ENCODE data around the gene GNAS-AS1. TPM values are rescaled to one million over a fixed set of nuclear protein-coding genes. Genes with fewer than 3 reads are reported as not detected.

Gene GNAS-AS1
- 1.4 and 1.7 TPM in 2 replicates for total RNA-seq

DNA sequence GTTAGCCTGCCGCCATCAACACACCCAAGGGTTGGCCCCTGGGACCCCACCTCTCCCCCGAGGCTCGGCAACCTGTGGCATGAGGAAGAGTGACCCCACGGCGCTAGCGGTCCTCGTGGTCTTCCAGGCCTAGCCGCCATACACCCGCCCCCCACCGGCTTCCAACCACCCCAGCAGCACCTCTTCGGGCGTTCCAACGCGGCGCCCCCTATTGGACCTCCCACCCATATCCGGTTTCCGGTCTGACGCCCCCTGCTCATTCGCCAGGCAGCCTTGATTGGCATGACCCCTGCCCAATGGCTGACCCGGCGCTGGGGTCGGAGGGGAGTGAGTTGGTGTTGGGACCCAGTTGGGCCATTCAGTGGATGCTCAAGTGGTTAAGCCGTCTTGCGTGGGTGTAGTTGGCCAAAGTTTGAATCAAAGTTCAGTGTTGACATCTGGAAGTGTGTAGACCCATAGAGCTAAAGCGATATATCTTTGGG, at the start of gene GNAS-AS1:
TSS of gene GNAS-AS1 (minus strand) at position 210 of the 482 bp plus-strand sequence.
- Mint-ChIP-seq H3K36me3 (ENCODE audit: low read depth) (no peaks in the 10 kb centered on the region), H3K9me3 (no peaks in the 10 kb centered on the region), H3K4me3 (peak within 1 kb of the TSS; percentile 87), H3K27ac (no peak within 1 kb of the TSS), H3K27me3 (ENCODE audit: insufficient read depth) (peaks cover 50% of the 10 kb centered on the region), H3K4me1 (ENCODE audit: low read depth) (peaks cover 38% of the 10 kb centered on the region)
- DNase-seq (ENCODE audit: low spot score) = peak; percentile 75
- intact Hi-C loops (cut with micrococcal nuclease) = loop anchor here (1.0 kb wide), 1 partner anchor 32 kb away; no protein-coding TSS in a partner anchor

DNA sequence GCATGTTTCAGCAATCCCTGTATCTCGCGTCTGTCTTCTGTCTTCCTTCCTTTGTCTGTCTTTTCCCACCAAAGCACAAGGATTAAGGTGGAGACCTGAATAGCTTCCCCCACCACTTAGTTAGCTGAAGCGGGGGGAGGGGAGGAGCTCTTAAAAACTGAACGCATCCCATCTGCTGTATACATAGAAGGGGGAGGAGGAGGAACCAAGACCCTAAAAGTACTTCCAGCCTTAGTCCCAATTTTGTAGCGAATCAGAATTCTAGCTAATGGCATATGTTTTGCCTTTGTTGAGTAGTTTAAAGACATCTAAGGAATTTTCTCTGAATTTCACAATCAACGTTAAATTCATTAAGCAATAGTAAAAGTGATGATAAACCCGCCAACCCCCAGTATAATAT, 49.7 kb upstream of the GNAS-AS1 start:
- Mint-ChIP-seq H3K9me3 (no peaks in the 10 kb centered on the region), H3K27me3 (ENCODE audit: insufficient read depth) (no peaks in the 10 kb centered on the region), H3K4me1 (ENCODE audit: low read depth) (peaks cover 52% of the 10 kb centered on the region), H3K27ac (no peak overlapping the region), H3K4me3 (no peak overlapping the region), H3K36me3 (ENCODE audit: low read depth) (peaks cover 47% of the 10 kb centered on the region)
- no peak for DNase-seq (ENCODE audit: low spot score)
- intact Hi-C loops (cut with micrococcal nuclease) = no loop called here

DNA sequence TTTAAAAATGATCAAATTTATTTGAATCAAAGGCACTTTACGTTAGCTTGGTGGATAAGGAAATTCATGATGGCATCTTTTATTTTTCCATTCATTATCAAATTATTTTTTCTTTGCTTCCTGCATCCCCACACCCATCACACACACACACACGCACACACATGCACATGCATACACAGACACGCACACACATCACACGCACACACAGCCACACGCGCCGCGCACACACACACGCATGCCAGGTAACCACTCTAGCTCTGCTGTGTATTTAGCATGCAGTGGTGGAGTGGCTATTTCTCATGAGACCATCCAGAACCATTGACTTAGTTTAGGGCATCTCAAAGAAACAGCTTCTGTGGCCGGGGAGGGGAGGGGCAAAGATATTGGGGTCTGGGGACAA, 48.8 kb upstream of the GNAS-AS1 start:
- intact Hi-C loops (cut with micrococcal nuclease) = loop anchor here (10.0 kb wide), 1 partner anchor 665 kb away; no protein-coding TSS in a partner anchor
- Mint-ChIP-seq H3K9me3 (no peaks in the 10 kb centered on the region), H3K36me3 (ENCODE audit: low read depth) (peaks cover 40% of the 10 kb centered on the region), H3K4me1 (ENCODE audit: low read depth) (peaks cover 52% of the 10 kb centered on the region), H3K27ac (no peak overlapping the region), H3K4me3 (no peak overlapping the region), H3K27me3 (ENCODE audit: insufficient read depth) (no peaks in the 10 kb centered on the region)
- DNase-seq (ENCODE audit: low spot score) = no peak

DNA sequence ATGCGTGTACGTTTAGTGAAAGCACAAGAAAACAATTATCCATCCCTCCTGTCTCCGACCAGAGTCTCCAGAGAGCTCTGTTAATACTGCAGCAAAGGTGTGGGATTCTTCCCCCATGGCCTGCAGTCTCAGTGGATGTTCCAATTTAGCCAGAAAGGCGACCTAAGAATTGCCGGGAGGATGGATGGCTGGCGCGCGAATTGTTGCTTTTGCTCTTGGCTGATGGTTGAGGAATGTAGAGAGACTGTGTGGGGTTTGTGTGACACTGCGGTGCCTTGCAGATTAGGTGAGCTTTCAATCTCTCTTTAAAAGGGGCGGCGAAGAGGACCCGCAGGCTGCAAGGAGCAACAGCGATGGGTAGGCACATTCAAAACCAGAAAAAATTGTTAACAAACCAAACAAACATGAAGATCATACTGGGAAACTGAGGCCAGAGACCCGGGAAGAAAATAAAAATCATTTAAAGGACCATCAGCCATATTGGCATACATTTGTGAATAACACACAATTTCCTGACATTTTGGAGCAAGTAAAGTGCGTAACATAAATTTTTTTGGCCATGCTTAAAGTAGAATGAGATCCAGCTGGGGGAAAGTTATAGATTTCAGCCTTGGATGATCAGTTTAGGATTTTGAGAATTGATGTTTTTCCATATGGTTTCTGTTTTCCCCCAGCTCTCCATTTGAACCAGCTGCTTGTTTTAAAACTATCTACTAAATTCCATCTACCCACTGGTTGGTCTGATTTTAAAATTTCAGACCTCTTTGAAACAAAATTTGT, 48.1 kb upstream of the GNAS-AS1 start:
- no peak for DNase-seq (ENCODE audit: low spot score)
- Mint-ChIP-seq H3K4me3 (no peak overlapping the region), H3K4me1 (ENCODE audit: low read depth) (peaks cover 56% of the 10 kb centered on the region), H3K27ac (no peak overlapping the region), H3K36me3 (ENCODE audit: low read depth) (peaks cover 39% of the 10 kb centered on the region), H3K9me3 (no peaks in the 10 kb centered on the region), H3K27me3 (ENCODE audit: insufficient read depth) (no peaks in the 10 kb centered on the region)
- intact Hi-C loops (cut with micrococcal nuclease) = loop anchor here (10.0 kb wide), 1 partner anchor 664 kb away; no protein-coding TSS in a partner anchor

DNA sequence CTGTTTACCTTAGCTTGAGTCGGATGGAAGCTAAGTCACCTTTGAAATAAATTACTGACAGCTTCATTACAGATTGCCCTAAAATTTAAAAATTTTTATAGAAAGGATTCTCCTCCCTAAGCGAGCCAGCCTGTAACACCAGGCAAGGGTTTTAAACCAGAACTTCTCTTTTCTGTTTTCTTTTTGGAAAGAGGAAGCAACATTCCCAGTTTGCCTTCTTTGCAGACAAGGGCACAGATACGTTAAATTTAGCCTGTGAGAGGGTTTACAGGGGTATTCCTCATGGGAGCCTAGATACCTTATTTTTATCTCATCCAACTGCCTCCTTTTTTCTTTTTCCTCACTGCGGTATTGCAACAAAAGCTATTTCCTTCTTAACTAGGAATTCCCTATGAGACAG, 46.8 kb upstream of the GNAS-AS1 start:
- intact Hi-C loops (cut with micrococcal nuclease) = loop anchor here (10.0 kb wide), 1 partner anchor 663 kb away; no protein-coding TSS in a partner anchor
- Mint-ChIP-seq H3K27ac (peak overlapping the region; percentile 12), H3K27me3 (ENCODE audit: insufficient read depth) (no peaks in the 10 kb centered on the region), H3K4me3 (no peak overlapping the region), H3K9me3 (no peaks in the 10 kb centered on the region), H3K4me1 (ENCODE audit: low read depth) (peaks cover 58% of the 10 kb centered on the region), H3K36me3 (ENCODE audit: low read depth) (peaks cover 41% of the 10 kb centered on the region)
- no peak for DNase-seq (ENCODE audit: low spot score)

DNA sequence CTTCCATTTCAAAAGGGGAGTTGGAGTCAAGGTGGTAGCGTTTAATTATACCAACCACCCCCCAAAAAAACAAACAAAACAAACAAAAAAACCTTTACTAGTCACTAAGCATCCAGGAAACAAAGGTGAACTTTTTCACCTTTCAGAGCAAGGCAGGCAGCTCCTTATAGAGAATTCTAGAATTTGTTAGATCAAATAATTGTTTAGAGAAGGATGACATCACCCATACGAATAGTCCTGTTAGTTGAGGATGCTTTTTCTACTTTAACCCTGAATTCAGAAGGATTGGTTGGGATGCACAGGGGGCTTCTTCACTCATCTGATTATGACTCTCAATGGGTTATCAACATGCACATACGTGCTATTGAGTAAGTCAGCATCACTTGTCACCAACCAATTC, 46.1 kb upstream of the GNAS-AS1 start:
- intact Hi-C loops (cut with micrococcal nuclease) = loop anchor here (10.0 kb wide), 1 partner anchor 662 kb away; no protein-coding TSS in a partner anchor
- H3K9me3 Mint-ChIP-seq = no peaks in the 10 kb centered on the region
- H3K36me3 Mint-ChIP-seq (ENCODE audit: low read depth) = peaks cover 44% of the 10 kb centered on the region
- no peak for DNase-seq (ENCODE audit: low spot score)
- peak overlapping the region; percentile 7 for H3K27ac Mint-ChIP-seq
- H3K4me3 Mint-ChIP-seq = no peak overlapping the region
- no peaks in the 10 kb centered on the region for H3K27me3 Mint-ChIP-seq (ENCODE audit: insufficient read depth)
- peaks cover 54% of the 10 kb centered on the region for H3K4me1 Mint-ChIP-seq (ENCODE audit: low read depth)

DNA sequence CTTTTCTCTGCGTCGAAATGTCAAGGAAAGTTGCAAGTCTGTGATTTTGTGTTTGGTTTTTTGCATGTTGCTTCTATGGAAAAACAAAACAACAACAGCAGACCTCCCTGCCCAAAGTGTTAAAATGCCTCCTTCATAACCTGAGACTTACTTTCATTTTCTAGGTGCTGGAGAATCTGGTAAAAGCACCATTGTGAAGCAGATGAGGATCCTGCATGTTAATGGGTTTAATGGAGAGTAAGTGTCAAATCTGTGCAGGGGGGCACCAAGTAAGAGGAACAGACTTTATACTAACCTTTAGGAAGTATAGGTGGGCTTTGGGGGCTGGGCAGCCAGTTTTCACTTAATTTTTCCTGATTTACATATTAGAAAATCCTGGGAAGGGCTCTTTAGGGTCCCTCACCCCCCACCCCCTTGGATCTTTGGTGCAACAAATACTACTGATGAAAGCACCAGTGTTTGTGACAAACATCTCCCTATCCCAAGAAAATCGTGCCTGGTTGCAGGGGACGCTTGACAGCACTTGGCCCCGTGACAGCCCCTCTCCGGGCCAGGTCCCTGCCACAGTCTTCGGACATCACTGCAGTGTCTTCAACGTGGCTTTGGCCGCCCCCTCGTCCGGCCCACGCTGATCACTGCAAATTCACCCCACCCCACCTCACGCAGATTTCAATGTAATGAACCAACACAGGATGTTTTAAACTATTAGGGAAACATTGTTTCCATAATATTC, 44.9 kb upstream of the GNAS-AS1 start:
- H3K4me3 Mint-ChIP-seq = peak overlapping the region; percentile 76
- peaks cover 54% of the 10 kb centered on the region for H3K4me1 Mint-ChIP-seq (ENCODE audit: low read depth)

GRCh38 chr20:58894652-58895447, 44.1 kb upstream of the GNAS-AS1 start:
- Mint-ChIP-seq H3K4me3 (peak overlapping the region; percentile 76), H3K4me1 (ENCODE audit: low read depth) (peaks cover 54% of the 10 kb centered on the region), H3K27ac (peak overlapping the region; percentile 49), H3K27me3 (ENCODE audit: insufficient read depth) (no peaks in the 10 kb centered on the region), H3K9me3 (no peaks in the 10 kb centered on the region), H3K36me3 (ENCODE audit: low read depth) (peaks cover 37% of the 10 kb centered on the region)
- intact Hi-C loops (cut with micrococcal nuclease) = loop anchor here (1.0 to 10.0 kb wide), 4 partner anchors 12 to 660 kb away; partner anchors contain the start of gene RAB22A
- no peak for DNase-seq (ENCODE audit: low spot score)

More for the DNA sequence above, 44.9 kb upstream of the GNAS-AS1 start:
- DNase-seq (ENCODE audit: low spot score) = no peak
- peak overlapping the region; percentile 49 for H3K27ac Mint-ChIP-seq
- peaks cover 43% of the 10 kb centered on the region for H3K36me3 Mint-ChIP-seq (ENCODE audit: low read depth)
- H3K9me3 Mint-ChIP-seq = no peaks in the 10 kb centered on the region
- intact Hi-C loops (cut with micrococcal nuclease) = loop anchor here (1.0 to 10.0 kb wide), 2 partner anchors 12 to 661 kb away; no protein-coding TSS in a partner anchor
- no peaks in the 10 kb centered on the region for H3K27me3 Mint-ChIP-seq (ENCODE audit: insufficient read depth)

- peak overlapping the region; percentile 92 for H3K27ac Mint-ChIP-seq
- intact Hi-C loops (cut with micrococcal nuclease) = loop anchor here (1.0 to 10.0 kb wide), 4 partner anchors 241 to 659 kb away; partner anchors contain the start of gene RAB22A
- peak overlapping the region; percentile 91 for H3K4me3 Mint-ChIP-seq
- no peaks in the 10 kb centered on the region for H3K9me3 Mint-ChIP-seq
- H3K27me3 Mint-ChIP-seq (ENCODE audit: insufficient read depth) = no peaks in the 10 kb centered on the region
- peaks cover 29% of the 10 kb centered on the region for H3K36me3 Mint-ChIP-seq (ENCODE audit: low read depth)
- no peak for DNase-seq (ENCODE audit: low spot score)
- H3K4me1 Mint-ChIP-seq (ENCODE audit: low read depth) = peaks cover 47% of the 10 kb centered on the region
Observed at GRCh38 chr20:58893355-58894120, 42.8 kb upstream of the GNAS-AS1 start.

- intact Hi-C loops (cut with micrococcal nuclease) = loop anchor here (1.0 to 10.0 kb wide), 4 partner anchors 241 to 658 kb away; partner anchors contain the start of gene RAB22A
- Mint-ChIP-seq H3K36me3 (ENCODE audit: low read depth) (peaks cover 28% of the 10 kb centered on the region), H3K9me3 (no peaks in the 10 kb centered on the region), H3K4me3 (peak overlapping the region; percentile 98), H3K27ac (peak overlapping the region; percentile 99), H3K4me1 (ENCODE audit: low read depth) (peaks cover 50% of the 10 kb centered on the region), H3K27me3 (ENCODE audit: insufficient read depth) (no peaks in the 10 kb centered on the region)
- DNase-seq (ENCODE audit: low spot score) = no peak
Observed at GRCh38 chr20:58892932-58893224, 42.2 kb upstream of the GNAS-AS1 start.

DNA sequence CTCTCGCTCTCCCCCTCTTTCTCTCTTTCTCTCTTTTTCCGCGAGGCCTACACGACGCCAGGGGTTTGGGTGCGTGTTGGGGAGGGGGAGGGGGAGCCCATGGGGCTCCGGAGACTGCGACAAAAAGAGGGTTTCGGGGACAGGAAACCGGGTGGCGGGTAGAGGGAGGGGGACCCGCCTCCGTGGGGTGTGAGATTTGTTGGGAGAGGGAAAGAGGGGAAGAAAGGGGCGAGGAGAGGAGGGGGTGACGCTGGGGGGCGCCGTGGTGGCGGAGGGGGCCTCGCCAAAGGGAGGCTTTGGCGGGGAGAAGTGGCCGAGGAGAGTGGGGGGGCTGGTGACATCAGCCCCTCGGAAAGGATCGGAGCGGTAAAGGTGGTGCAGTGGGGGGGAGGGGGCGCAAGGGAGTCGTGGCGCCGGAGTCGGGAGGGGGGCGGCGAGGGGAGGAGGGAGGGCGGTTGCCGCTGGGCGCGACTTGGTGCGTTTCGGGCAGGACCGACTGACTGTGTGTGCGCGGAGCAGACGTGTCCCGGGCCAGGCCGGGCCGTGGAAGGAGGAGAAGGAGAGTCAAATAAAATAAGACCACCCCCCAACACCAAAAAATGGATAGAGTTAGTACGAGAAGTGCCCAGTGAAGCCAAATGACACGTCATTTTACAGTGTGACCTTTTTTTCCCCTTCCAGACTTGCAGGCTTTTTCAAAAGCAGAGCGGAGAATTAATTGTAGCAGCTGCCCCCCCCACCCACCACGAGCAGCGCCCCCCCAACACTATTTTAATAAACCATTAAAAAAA, 41.6 kb upstream of the GNAS-AS1 start:
- Mint-ChIP-seq H3K27me3 (ENCODE audit: insufficient read depth) (no peaks in the 10 kb centered on the region), H3K36me3 (ENCODE audit: low read depth) (peaks cover 24% of the 10 kb centered on the region), H3K4me3 (peak overlapping the region; percentile 98), H3K4me1 (ENCODE audit: low read depth) (peaks cover 55% of the 10 kb centered on the region), H3K9me3 (no peaks in the 10 kb centered on the region), H3K27ac (peak overlapping the region; percentile 99)
- DNase-seq (ENCODE audit: low spot score) = peak; percentile 58
- intact Hi-C loops (cut with micrococcal nuclease) = loop anchor here (5.0 to 10.0 kb wide), 3 partner anchors 275 to 658 kb away; partner anchors contain the start of gene RAB22A
